ENCODE data around the gene BSG.

GRCh38 chr19:590750-591098, 18.3 kb downstream of the BSG start:
- no peak for TF ChIP-seq EZH2 (IDR thresholded peaks at IDR 0.05; ENCODE audit: low read depth, unreplicated experiment)
- TF ChIP-seq CTCF (conservative IDR thresholded peaks at IDR 0.05; ENCODE audit: low read depth in 2 of 2): no peak
